Measurements from ENCODE around the gene SPPL3.

GRCh38 chr12:120832737-120833136 lies 71.4 kb downstream of the SPPL3 start:
- TF ChIP-seq, protein P1, sequence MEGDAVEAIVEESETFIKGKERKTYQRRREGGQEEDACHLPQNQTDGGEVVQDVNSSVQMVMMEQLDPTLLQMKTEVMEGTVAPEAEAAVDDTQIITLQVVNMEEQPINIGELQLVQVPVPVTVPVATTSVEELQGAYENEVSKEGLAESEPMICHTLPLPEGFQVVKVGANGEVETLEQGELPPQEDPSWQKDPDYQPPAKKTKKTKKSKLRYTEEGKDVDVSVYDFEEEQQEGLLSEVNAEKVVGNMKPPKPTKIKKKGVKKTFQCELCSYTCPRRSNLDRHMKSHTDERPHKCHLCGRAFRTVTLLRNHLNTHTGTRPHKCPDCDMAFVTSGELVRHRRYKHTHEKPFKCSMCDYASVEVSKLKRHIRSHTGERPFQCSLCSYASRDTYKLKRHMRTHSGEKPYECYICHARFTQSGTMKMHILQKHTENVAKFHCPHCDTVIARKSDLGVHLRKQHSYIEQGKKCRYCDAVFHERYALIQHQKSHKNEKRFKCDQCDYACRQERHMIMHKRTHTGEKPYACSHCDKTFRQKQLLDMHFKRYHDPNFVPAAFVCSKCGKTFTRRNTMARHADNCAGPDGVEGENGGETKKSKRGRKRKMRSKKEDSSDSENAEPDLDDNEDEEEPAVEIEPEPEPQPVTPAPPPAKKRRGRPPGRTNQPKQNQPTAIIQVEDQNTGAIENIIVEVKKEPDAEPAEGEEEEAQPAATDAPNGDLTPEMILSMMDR (IDR thresholded peaks at IDR 0.05) = no peak
- TF ChIP-seq POLR2A (IDR thresholded peaks at IDR 0.05) (no peak), POLR2AphosphoS5 (IDR thresholded peaks at IDR 0.05) (no peak), EP300 (IDR thresholded peaks at IDR 0.05) (no peak)

Data from stomach (tissue), 4 donors.